HepG2 (cell line): ENCODE measurements around the gene KDM3B. TPM values are rescaled to one million over a fixed set of nuclear protein-coding genes. Genes with fewer than 3 reads are reported as not detected.

Experiments
- ARID2 ChIP-seq: sonication (generic); formaldehyde crosslinking; IDR thresholded peaks from 2 replicates; pipeline ENCODE4 v1.8.1; 2022; ENCODE audit warnings: mild to moderate bottlenecking, missing genetic modification reagents, borderline replicate concordance
- ISL2 ChIP-seq: sonication (generic); formaldehyde crosslinking; IDR thresholded peaks from 2 replicates; pipeline ENCODE4 v1.5.0; 2020; ENCODE audit warnings: missing genetic modification reagents
- KLF12 ChIP-seq: sonication (generic); formaldehyde crosslinking; IDR thresholded peaks from 2 replicates; pipeline ENCODE4 v1.4.0; 2020; ENCODE audit warnings: missing genetic modification reagents, borderline replicate concordance
- NCOA5 ChIP-seq: sonication (generic); formaldehyde crosslinking; IDR thresholded peaks from 2 replicates; pipeline ENCODE4 v1.4.0; 2020; ENCODE audit warnings: missing genetic modification reagents
- NFAT5 ChIP-seq: sonication (generic); formaldehyde crosslinking; IDR thresholded peaks from 2 replicates; pipeline ENCODE4 v1.4.0; 2020; ENCODE audit warnings: missing genetic modification reagents
- NFYB ChIP-seq: sonication (generic); formaldehyde crosslinking; IDR thresholded peaks from 2 replicates; pipeline ENCODE4 v1.4.0; 2020; ENCODE audit warnings: missing genetic modification reagents
- POLR2A ChIP-seq, 2 experiments: IDR thresholded peaks; 2 replicates each; pipeline ENCODE4 v1.6.1; 2011; ENCODE audit warnings: low read depth in 2 of 2, low read length in 2 of 2, mild to moderate bottlenecking in 1 of 2, moderate library complexity in 1 of 2; ENCODE audit not compliant: insufficient read depth in 1 of 2
- RFX3 ChIP-seq: IDR thresholded peaks from 2 replicates; pipeline ENCODE4 v1.6.1; 2016; ENCODE audit warnings: missing biosample characterization, missing genetic modification reagents
- SALL1 ChIP-seq: sonication (generic); formaldehyde crosslinking; IDR thresholded peaks from 2 replicates; pipeline ENCODE4 v1.8.0; 2022; ENCODE audit warnings: mild to moderate bottlenecking, missing genetic modification reagents
- SMAD1 ChIP-seq: sonication (generic); formaldehyde crosslinking; IDR thresholded peaks from 2 replicates; pipeline ENCODE4 v1.4.0; 2020; ENCODE audit warnings: missing genetic modification reagents, low read depth, mild to moderate bottlenecking, borderline replicate concordance
- TAF15 ChIP-seq: fragments of 200-400 bp; formaldehyde crosslinking; IDR thresholded peaks from one replicate; pipeline ENCODE4 v1.6.1; 2018; ENCODE audit warnings: mild to moderate bottlenecking, low read depth, low read length; ENCODE audit not compliant: poor library complexity, severe bottlenecking
- ZNF205 ChIP-seq: IDR thresholded peaks from 2 replicates; pipeline ENCODE4 v1.6.1; 2018; ENCODE audit warnings: missing biosample characterization, missing genetic modification reagents
- ZNF574 ChIP-seq: sonication (generic); formaldehyde crosslinking; IDR thresholded peaks from 2 replicates; pipeline ENCODE4 v1.4.0; 2020; ENCODE audit warnings: missing genetic modification reagents
- ZNF589 ChIP-seq: sonication (generic); formaldehyde crosslinking; conservative IDR thresholded peaks from 2 replicates; pipeline ENCODE4 v1.8.0; 2022; ENCODE audit warnings: mild to moderate bottlenecking, moderate library complexity, missing genetic modification reagents
- ZNF607 ChIP-seq: sonication (generic); formaldehyde crosslinking; IDR thresholded peaks from 2 replicates; pipeline ENCODE4 v1.5.1; 2020; ENCODE audit warnings: missing genetic modification reagents, mild to moderate bottlenecking, borderline replicate concordance
- ZNF816 ChIP-seq: sonication (generic); formaldehyde crosslinking; IDR thresholded peaks from 2 replicates; pipeline ENCODE4 v1.8.0; 2022; ENCODE audit warnings: missing genetic modification reagents, mild to moderate bottlenecking, borderline replicate concordance
- polyA plus RNA-seq, 8 experiments: library from polyadenylated mRNA; depleted of rRNA in 3 of 8; stranded (reverse) in 7 of 8; unstranded in 1 of 8; fragments of >200 nt; fragmentation: Illumina TruSeq in 4 of 8; extraction: Trizol in 4 of 8; gene quantifications; 2 replicates each; pipeline versions ENCODE4 v1.2.1 to v1.2.3, GENCODE V29; 2011 to 2016; ENCODE audit warnings: low read depth in 4 of 8, missing spikeins in 1 of 8, mixed read lengths in 1 of 8; ENCODE audit not compliant: insufficient read depth in 1 of 8
- total RNA-seq, 5 experiments: library from RNA; depleted of rRNA; stranded (reverse); fragments of >200 nt; fragmentation: Illumina TruSeq; extraction: Trizol; gene quantifications; 2 replicates each; pipeline ENCODE4 v1.2.3, GENCODE V29; 2016; ENCODE audit warnings: low read depth in 1 of 5
- TF ChIP-seq, protein P1 (sequence below): sonication (generic); formaldehyde crosslinking; IDR thresholded peaks from 2 replicates; pipeline ENCODE4 v1.5.0; 2020; ENCODE audit warnings: mild to moderate bottlenecking, missing genetic modification reagents, borderline replicate concordance

KDM3B gene
- total and polyA plus RNA-seq, 2 of the 13 experiments (the other 11 are each of a cell fraction or from before 2014, with no cell fraction given): 19.7 to 34.3 TPM

GRCh38 chr5:138337685-138338410, 14.6 kb upstream of the KDM3B start, which contains the start of gene FAM53C (continued):
- TF ChIP-seq NCOA5 (CRISPR knock-in tag) (no peak), SALL1 (peak; percentile 86; the same call in 1 of the 2 replicates), ZNF589 (peak; percentile 82; the same call in 1 of the 2 replicates), ARID2 (CRISPR knock-in tag) (peak; percentile 82; the same call in 1 of the 2 replicates), KLF12 (CRISPR knock-in tag) (peak; percentile 80; the same call in 1 of the 2 replicates), ZNF205 (peak; percentile 99), NFYB (no peak), ZNF816 (CRISPR knock-in tag) (0 out of 2 replicates have a peak, but pooled peaks have one; percentile 52), TAF15 (peak; percentile 66), ZNF607 (peak; percentile 94), NFAT5 (CRISPR knock-in tag) (peak; percentile 61; the same call in 1 of the 2 replicates), RFX3 (CRISPR knock-in tag) (peak; percentile 18; the same call in 1 of the 2 replicates), ZNF574 (peak; percentile 82), SMAD1 (CRISPR knock-in tag) (peak; percentile 67; the same call in 1 of the 2 replicates), ISL2 (CRISPR knock-in tag) (peak; percentile 78), POLR2A (IDR thresholded peaks at IDR 0.05; ENCODE audit: insufficient read depth in 1 of 2, low read depth in 2 of 2, low read length in 2 of 2) (peak; percentile 100)
- TF ChIP-seq, protein P1, sequence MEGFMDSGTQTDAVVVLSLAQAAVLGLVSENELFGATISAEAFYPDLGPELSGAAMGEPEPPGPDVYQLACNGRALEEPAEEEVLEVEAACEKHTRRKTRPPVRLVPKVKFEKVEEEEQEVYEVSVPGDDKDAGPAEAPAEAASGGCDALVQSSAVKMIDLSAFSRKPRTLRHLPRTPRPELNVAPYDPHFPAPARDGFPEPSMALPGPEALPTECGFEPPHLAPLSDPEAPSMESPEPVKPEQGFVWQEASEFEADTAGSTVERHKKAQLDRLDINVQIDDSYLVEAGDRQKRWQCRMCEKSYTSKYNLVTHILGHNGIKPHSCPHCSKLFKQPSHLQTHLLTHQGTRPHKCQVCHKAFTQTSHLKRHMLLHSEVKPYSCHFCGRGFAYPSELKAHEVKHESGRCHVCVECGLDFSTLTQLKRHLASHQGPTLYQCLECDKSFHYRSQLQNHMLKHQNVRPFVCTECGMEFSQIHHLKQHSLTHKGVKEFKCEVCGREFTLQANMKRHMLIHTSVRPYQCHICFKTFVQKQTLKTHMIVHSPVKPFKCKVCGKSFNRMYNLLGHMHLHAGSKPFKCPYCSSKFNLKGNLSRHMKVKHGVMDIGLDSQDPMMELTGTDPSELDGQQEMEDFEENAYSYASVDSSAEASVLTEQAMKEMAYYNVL (CRISPR knock-in tag): peak; percentile 87
